ENCODE results near the gene CPT2.

GRCh38 chr1:53182111-53182593, 14.5 kb upstream of the CPT2 start:
- peak; percentile 54 to 93 (median 86) for TF ChIP-seq CTCF (IDR thresholded peaks at IDR 0.05 in 8 of 11, conservative IDR thresholded peaks at IDR 0.05 in 3 of 11)
- no peak for TF ChIP-seq POLR2A (IDR thresholded peaks at IDR 0.05)

All from spleen (tissue), 7 donors.